ENCODE data around the gene CRIM1. TPM values are rescaled to one million over a fixed set of nuclear protein-coding genes. Genes with fewer than 3 reads are reported as not detected.

CRIM1 gene
- total and polyA plus RNA-seq, 7 experiments from 2014 or later: 0.10 to 7.1 (median 0.92) TPM

DNA sequence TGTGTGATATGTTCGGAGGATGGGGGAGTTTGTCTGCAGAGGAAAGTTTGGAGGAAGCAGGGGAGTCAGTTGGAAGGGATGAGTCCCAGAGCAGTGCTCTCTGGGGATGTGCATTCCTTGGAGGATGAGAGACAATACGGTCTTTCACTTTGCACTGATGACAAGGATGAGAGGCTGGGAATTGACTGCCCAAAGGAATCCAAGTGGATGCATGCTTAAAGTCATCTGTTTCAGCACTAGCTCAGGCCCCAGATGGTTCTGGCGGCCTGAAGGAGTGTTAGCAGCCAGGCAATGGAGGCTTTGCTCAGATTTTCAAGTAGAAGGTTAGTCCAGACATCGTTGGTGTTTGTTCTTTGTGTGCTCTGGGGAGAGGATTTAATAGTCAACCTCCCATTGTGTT is 100.2 kb downstream of the CRIM1 start:
- intact Hi-C loops (cut with micrococcal nuclease): no loop called here
- CTCF ChIA-PET: no interaction called here

DNA sequence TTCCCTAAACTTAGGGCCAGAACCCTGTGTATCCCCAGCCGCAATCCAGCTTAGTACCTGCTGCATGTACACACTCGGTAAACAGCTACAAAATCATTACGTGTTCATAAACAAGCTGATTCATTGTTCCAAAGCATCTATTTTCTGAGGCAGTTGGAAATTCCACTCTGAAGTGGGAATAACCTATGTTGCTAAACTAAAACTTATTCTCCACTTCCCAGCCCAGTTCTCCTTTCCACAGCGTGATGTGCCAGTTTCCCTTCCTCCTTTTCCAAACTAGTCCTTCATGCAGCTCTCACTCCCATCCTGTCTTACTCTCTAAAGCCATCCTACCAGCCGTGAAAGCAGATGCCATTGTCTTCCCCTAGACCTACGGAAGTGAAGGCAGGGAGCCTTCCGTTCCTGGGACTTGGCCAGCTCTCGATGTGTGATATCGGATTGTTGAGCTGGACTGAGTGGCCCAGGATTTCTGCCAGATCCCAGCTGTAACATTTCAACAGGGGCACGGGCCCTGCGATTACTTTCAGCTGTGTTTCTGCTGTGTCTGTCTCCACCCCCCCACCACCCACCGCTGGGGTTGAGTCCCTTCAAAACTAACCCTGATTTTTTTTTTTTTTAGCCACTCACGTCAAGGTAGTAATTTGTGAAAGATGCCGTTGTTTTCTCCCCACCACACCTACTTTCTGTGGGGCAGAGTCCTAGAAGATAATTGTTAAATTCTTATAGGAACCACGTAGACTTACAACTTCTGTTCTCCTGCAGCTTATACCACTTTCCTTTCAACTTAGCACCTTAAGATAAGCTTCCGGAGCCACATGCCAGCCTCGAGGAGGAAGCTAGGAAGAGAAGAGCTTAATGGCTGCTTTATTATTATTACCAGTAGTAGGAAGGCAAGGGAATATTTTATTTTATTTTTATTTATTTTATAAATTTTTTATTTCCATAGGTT is 100.9 kb downstream of the CRIM1 start:
- H3K27me3 ChIP-seq (ENCODE audit: control insufficient read depth in 2 of 2, insufficient read depth in 2 of 2, low read length in 2 of 2): no peaks in the 10 kb centered on the region
- no peak overlapping the region for H3K4me3 ChIP-seq (ENCODE audit: low read length)
- CTCF ChIA-PET: no interaction called here
- no peak for DNase-seq
- POLR2A ChIA-PET: no interaction called here
- intact Hi-C loops (cut with micrococcal nuclease): no loop called here
- no peaks in the 10 kb centered on the region for H3K36me3 ChIP-seq (ENCODE audit: control insufficient read depth in 2 of 3, insufficient read depth in 3 of 3, low read length in 3 of 3)
- Mint-ChIP-seq H3K27me3 (no peaks in the 10 kb centered on the region), H3K4me3 (no peak overlapping the region), H3K4me1 (no peaks in the 10 kb centered on the region), H3K27ac (no peak overlapping the region), H3K9me3 (no peaks in the 10 kb centered on the region), H3K36me3 (no peaks in the 10 kb centered on the region)
- peak; percentile 32 for ATAC-seq
- H3K9me3 ChIP-seq (ENCODE audit: control insufficient read depth in 2 of 3, low read length in 3 of 3): no peaks in the 10 kb centered on the region
- peaks cover 0 to 10% of the 10 kb centered on the region in 2 donors for H3K4me1 ChIP-seq (ENCODE audit: control insufficient read depth in 2 of 2, insufficient read depth in 2 of 2, low read length in 2 of 2)
- no peak overlapping the region for H3K27ac ChIP-seq (ENCODE audit: low read depth, low read length)

More for the DNA sequence above, 100.2 kb downstream of the CRIM1 start:
- H3K9me3 Mint-ChIP-seq: no peaks in the 10 kb centered on the region
- H3K4me1 Mint-ChIP-seq: no peaks in the 10 kb centered on the region
- POLR2A ChIA-PET: no interaction called here
- H3K36me3 ChIP-seq (ENCODE audit: control insufficient read depth in 2 of 3, insufficient read depth in 3 of 3, low read length in 3 of 3): no peaks in the 10 kb centered on the region
- ATAC-seq (no peak), DNase-seq (no peak)
- H3K27me3 ChIP-seq (ENCODE audit: control insufficient read depth in 2 of 2, insufficient read depth in 2 of 2, low read length in 2 of 2): no peaks in the 10 kb centered on the region
- peaks cover 0 to 3% of the 10 kb centered on the region in 2 donors for H3K4me1 ChIP-seq (ENCODE audit: control insufficient read depth in 2 of 2, insufficient read depth in 2 of 2, low read length in 2 of 2)
- no peaks in the 10 kb centered on the region for H3K27me3 Mint-ChIP-seq
- H3K4me3 ChIP-seq (ENCODE audit: low read length): no peak overlapping the region
- no peak overlapping the region for H3K4me3 Mint-ChIP-seq
- H3K27ac Mint-ChIP-seq: no peak overlapping the region
- no peaks in the 10 kb centered on the region for H3K36me3 Mint-ChIP-seq
- no peak overlapping the region for H3K27ac ChIP-seq (ENCODE audit: low read depth, low read length)
- no peaks in the 10 kb centered on the region for H3K9me3 ChIP-seq (ENCODE audit: control insufficient read depth in 2 of 3, low read length in 3 of 3)

DNA sequence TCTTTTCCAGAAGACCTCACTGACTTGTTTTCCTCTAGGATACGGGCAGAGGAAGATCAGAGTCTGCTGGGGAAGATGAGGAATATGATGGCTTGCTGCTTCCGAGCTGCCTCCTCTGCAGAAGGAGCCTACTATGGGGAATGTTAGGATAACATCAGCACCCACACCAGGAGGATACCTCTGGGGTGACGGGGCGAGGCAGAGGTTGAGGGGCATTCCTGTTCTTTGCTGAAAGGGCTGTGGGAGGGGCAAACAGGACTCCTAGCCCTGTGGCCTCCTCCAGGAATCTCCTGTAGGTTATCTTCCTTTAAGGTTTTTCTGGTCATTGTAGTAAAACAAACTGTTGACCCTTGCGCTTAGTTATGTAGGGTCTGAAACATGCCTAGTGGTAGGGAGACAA is 102.5 kb downstream of the CRIM1 start:
- no peak for DNase-seq
- H3K9me3 Mint-ChIP-seq: no peaks in the 10 kb centered on the region

DNA sequence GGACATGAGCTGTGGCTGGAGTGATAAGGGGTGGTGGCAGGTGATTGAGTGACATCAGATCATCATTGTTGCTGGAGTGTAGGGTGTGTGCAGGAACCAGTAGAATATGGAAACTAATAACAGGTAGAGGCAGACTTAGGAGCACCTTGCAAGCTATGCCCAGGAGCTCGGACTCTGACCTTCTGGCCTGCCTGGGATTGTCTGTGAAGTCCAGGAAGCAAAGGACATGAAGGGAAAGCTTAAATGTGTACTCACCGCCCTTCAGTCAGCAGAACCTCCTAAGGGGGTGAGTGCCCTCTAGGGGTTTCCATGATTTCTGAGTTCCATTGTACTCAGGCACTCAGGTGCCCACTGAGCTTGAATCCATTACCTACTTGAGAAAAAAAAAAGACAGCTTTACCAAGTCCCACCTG is 104.2 kb downstream of the CRIM1 start:
- H3K27ac ChIP-seq (ENCODE audit: low read depth, low read length): no peak overlapping the region
- DNase-seq: no peak
- H3K4me3 Mint-ChIP-seq: no peak overlapping the region
- H3K27me3 Mint-ChIP-seq: no peaks in the 10 kb centered on the region
- H3K4me1 ChIP-seq (ENCODE audit: control insufficient read depth in 2 of 2, insufficient read depth in 2 of 2, low read length in 2 of 2): peaks cover 0 to 10% of the 10 kb centered on the region in 2 donors
- no peaks in the 10 kb centered on the region for H3K36me3 ChIP-seq (ENCODE audit: control insufficient read depth in 2 of 3, insufficient read depth in 3 of 3, low read length in 3 of 3)
- no peaks in the 10 kb centered on the region for H3K36me3 Mint-ChIP-seq
- no peaks in the 10 kb centered on the region for H3K4me1 Mint-ChIP-seq
- POLR2A ChIA-PET: no interaction called here
- no peak overlapping the region for H3K27ac Mint-ChIP-seq
- no peak for ATAC-seq
- intact Hi-C loops (cut with micrococcal nuclease): no loop called here
- H3K9me3 Mint-ChIP-seq: no peaks in the 10 kb centered on the region
- no peaks in the 10 kb centered on the region for H3K27me3 ChIP-seq (ENCODE audit: control insufficient read depth in 2 of 2, insufficient read depth in 2 of 2, low read length in 2 of 2)
- no peaks in the 10 kb centered on the region for H3K9me3 ChIP-seq (ENCODE audit: control insufficient read depth in 2 of 3, low read length in 3 of 3)
- CTCF ChIA-PET: no interaction called here
- no peak overlapping the region for H3K4me3 ChIP-seq (ENCODE audit: low read length)

More for the DNA sequence above, 102.5 kb downstream of the CRIM1 start:
- POLR2A ChIA-PET: interaction anchor here (0.6 kb wide), 1 partner anchor 63 kb away, joined by 3 read pairs; no protein-coding TSS in a partner anchor
- peaks cover 0 to 10% of the 10 kb centered on the region in 2 donors for H3K4me1 ChIP-seq (ENCODE audit: control insufficient read depth in 2 of 2, insufficient read depth in 2 of 2, low read length in 2 of 2)
- CTCF ChIA-PET: no interaction called here
- Mint-ChIP-seq H3K27me3 (no peaks in the 10 kb centered on the region), H3K36me3 (no peaks in the 10 kb centered on the region), H3K27ac (no peak overlapping the region), H3K4me1 (no peaks in the 10 kb centered on the region), H3K4me3 (no peak overlapping the region)
- intact Hi-C loops (cut with micrococcal nuclease): no loop called here
- no peak overlapping the region for H3K4me3 ChIP-seq (ENCODE audit: low read length)
- no peak overlapping the region for H3K27ac ChIP-seq (ENCODE audit: low read depth, low read length)
- no peaks in the 10 kb centered on the region for H3K36me3 ChIP-seq (ENCODE audit: control insufficient read depth in 2 of 3, insufficient read depth in 3 of 3, low read length in 3 of 3)
- H3K9me3 ChIP-seq (ENCODE audit: control insufficient read depth in 2 of 3, low read length in 3 of 3): no peaks in the 10 kb centered on the region
- ATAC-seq: no peak
- H3K27me3 ChIP-seq (ENCODE audit: control insufficient read depth in 2 of 2, insufficient read depth in 2 of 2, low read length in 2 of 2): no peaks in the 10 kb centered on the region

DNA sequence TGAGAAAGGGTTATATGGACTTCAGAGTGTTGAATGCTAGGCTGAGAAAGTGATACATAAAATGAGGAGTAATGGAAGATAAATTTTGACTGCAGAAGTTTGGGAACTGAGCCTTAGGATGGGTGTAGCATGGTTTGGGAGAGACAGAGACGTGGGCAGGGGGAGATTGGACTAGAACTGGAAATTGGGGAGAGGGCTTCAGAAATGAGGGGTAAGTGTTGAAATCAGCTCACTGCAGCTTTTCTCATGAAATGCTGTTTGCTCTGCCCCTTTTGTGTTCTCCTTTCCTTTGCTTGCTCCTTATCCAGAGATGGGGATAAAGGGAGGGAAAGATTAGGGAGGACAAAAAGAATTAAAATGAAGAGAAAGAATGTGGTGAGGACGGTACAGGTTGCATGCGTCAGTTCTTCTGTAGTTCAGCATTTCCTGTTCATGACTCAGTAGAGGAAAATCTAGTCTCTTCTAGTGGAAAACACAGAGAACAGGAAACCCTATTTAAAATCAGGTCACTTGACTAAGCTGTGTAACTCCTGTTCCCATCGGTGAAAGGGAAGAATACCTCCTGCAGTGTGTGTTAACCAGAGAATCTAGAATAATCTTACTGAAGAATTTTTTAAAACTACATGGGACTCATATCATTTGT is 105.6 kb downstream of the CRIM1 start:
- intact Hi-C loops (cut with micrococcal nuclease): no loop called here
- Mint-ChIP-seq H3K27ac (no peak overlapping the region), H3K27me3 (no peaks in the 10 kb centered on the region), H3K4me1 (no peaks in the 10 kb centered on the region), H3K4me3 (no peak overlapping the region), H3K36me3 (no peaks in the 10 kb centered on the region), H3K9me3 (no peaks in the 10 kb centered on the region)
- H3K27me3 ChIP-seq (ENCODE audit: control insufficient read depth in 2 of 2, insufficient read depth in 2 of 2, low read length in 2 of 2): no peaks in the 10 kb centered on the region
- CTCF ChIA-PET: no interaction called here
- POLR2A ChIA-PET: no interaction called here
- H3K9me3 ChIP-seq (ENCODE audit: control insufficient read depth in 2 of 3, low read length in 3 of 3): no peaks in the 10 kb centered on the region
- DNase-seq (peak in 4 of 9 donors; percentile 1 to 19 (median 5)), ATAC-seq (peak; percentile 48)
- H3K27ac ChIP-seq (ENCODE audit: low read depth, low read length): no peak overlapping the region
- no peaks in the 10 kb centered on the region for H3K36me3 ChIP-seq (ENCODE audit: control insufficient read depth in 2 of 3, insufficient read depth in 3 of 3, low read length in 3 of 3)
- no peak overlapping the region for H3K4me3 ChIP-seq (ENCODE audit: low read length)
- peaks cover 0 to 10% of the 10 kb centered on the region in 2 donors for H3K4me1 ChIP-seq (ENCODE audit: control insufficient read depth in 2 of 2, insufficient read depth in 2 of 2, low read length in 2 of 2)

DNA sequence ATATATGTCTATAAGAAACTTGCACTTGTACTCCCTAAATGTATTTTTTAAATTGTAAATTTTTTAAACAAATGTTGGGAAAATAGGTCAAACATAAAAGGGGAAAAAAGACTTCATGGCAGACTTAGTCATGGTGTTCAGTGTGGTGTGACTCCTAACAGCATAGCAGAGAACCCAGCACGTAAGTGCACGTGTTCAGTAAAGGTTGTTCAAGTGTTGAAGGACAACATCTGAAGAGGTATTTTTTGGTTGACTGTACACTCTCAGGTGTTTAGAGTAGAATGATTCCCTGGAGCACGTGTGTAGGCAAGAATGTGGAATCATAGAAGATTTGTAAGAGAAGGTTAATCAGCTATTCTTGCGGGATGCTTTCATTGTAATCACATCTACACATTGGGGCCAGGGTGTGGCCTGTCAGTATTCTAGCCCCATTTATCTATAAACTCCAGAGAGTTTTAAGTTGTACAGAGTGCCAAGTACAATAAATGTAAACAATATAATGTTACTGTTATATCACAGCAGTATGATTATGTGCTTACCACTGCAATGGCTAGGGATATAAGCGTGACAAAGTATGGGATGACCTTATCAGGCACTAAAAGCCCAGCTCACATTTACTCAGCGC is 106.8 kb downstream of the CRIM1 start:
- peaks cover 0 to 10% of the 10 kb centered on the region in 2 donors for H3K4me1 ChIP-seq (ENCODE audit: control insufficient read depth in 2 of 2, insufficient read depth in 2 of 2, low read length in 2 of 2)
- Mint-ChIP-seq H3K4me3 (no peak overlapping the region), H3K4me1 (no peaks in the 10 kb centered on the region), H3K9me3 (no peaks in the 10 kb centered on the region), H3K27me3 (no peaks in the 10 kb centered on the region), H3K27ac (no peak overlapping the region), H3K36me3 (peaks cover 0 to 4% (median 0%) of the 10 kb centered on the region in 5 donors)
- H3K4me3 ChIP-seq (ENCODE audit: low read length): no peak overlapping the region
- CTCF ChIA-PET: no interaction called here
- intact Hi-C loops (cut with micrococcal nuclease): no loop called here
- H3K36me3 ChIP-seq (ENCODE audit: control insufficient read depth in 2 of 3, insufficient read depth in 3 of 3, low read length in 3 of 3): no peaks in the 10 kb centered on the region
- ATAC-seq (no peak), DNase-seq (no peak)
- no peaks in the 10 kb centered on the region for H3K27me3 ChIP-seq (ENCODE audit: control insufficient read depth in 2 of 2, insufficient read depth in 2 of 2, low read length in 2 of 2)
- H3K27ac ChIP-seq (ENCODE audit: low read depth, low read length): no peak overlapping the region
- no peaks in the 10 kb centered on the region for H3K9me3 ChIP-seq (ENCODE audit: control insufficient read depth in 2 of 3, low read length in 3 of 3)
- POLR2A ChIA-PET: no interaction called here

Data from naive thymus-derived CD4-positive, alpha-beta T cell (primary cell).